ENCODE data around the gene WDR5B.
"Not testable (repeated sequence)": the region's sequence is repeated elsewhere in the genome, so short reads cannot be mapped to it uniquely, and the experiment has no call there.

The WDR5B gene

GRCh38 chr3:122415762-122416654 is at the start of gene WDR5B:
TSS of gene WDR5B (minus strand) at chr3:122416062. CDS start at chr3:122415528, 534 bp downstream.
- no peak for DNase-seq

- DNase-seq, result no peak
Observed at GRCh38 chr3:122464659-122465058, 48.8 kb upstream of the WDR5B start.

- no peak for DNase-seq
Observed at GRCh38 chr3:122462406-122462805, 46.5 kb upstream of the WDR5B start.

GRCh38 chr3:122461806-122462205 is 45.9 kb upstream of the WDR5B start:
- no peak for DNase-seq

- DNase-seq, result no peak
Observed at GRCh38 chr3:122458992-122459391, 43.1 kb upstream of the WDR5B start.

- DNase-seq, result no peak
Observed at GRCh38 chr3:122457706-122458105, 41.8 kb upstream of the WDR5B start.

- no peak for DNase-seq
Observed at GRCh38 chr3:122456074-122456473, 40.2 kb upstream of the WDR5B start.

- no peak for DNase-seq
Observed at GRCh38 chr3:122451371-122451770, 35.5 kb upstream of the WDR5B start.

GRCh38 chr3:122448218-122448617 is 32.4 kb upstream of the WDR5B start:
- DNase-seq, result not testable (repeated sequence)

GRCh38 chr3:122444491-122444887 is 28.6 kb upstream of the WDR5B start:
- not testable (repeated sequence) for DNase-seq

GRCh38 chr3:122443762-122444490 is 28.1 kb upstream of the WDR5B start:
- DNase-seq, result not testable (repeated sequence)

GRCh38 chr3:122443090-122443489 is 27.2 kb upstream of the WDR5B start:
- peak in 1 of 56 donors; percentile 0 for DNase-seq

GRCh38 chr3:122435950-122436349 is 20.1 kb upstream of the WDR5B start:
- no peak for DNase-seq

GRCh38 chr3:122430371-122430770 is 14.5 kb upstream of the WDR5B start:
- DNase-seq, result no peak

GRCh38 chr3:122427857-122428471 is 12.1 kb upstream of the WDR5B start:
- DNase-seq, result no peak

GRCh38 chr3:122421836-122422235 is 6.0 kb upstream of the WDR5B start:
- no peak for DNase-seq

- no peak for DNase-seq
Observed at GRCh38 chr3:122421101-122421500, 5.2 kb upstream of the WDR5B start.

- DNase-seq, result no peak
Observed at GRCh38 chr3:122416966-122417365, 1.1 kb upstream of the WDR5B start.

- no peak for DNase-seq
Observed at GRCh38 chr3:122415104-122415744, 638 bp downstream of the WDR5B start.

GRCh38 chr3:122414391-122414790 is 1.5 kb downstream of the WDR5B start:
- no peak for DNase-seq

- DNase-seq, result no peak
Observed at GRCh38 chr3:122410639-122411038, 5.2 kb downstream of the WDR5B start.

GRCh38 chr3:122410111-122410510 is 5.8 kb downstream of the WDR5B start:
- no peak for DNase-seq

Data from nucleus accumbens (tissue), 56 donors.